AG09309 (cell line): Measurements from ENCODE around the gene RASL10A.

Experiments
- DNase-seq: peaks from one replicate; pipeline ENCODE4 v3.0.0-alpha.2; 2010; ENCODE audit warnings: low read depth
- H3K4me3 ChIP-seq: 2 replicates; pipeline ENCODE4 v1.5.1; 2011; ENCODE audit warnings: mild to moderate bottlenecking, low read depth, low read length, moderate library complexity; ENCODE audit not compliant: control insufficient read depth
- CTCF ChIP-seq: IDR thresholded peaks from 2 replicates; pipeline ENCODE4 v1.5.1; 2011; ENCODE audit warnings: mild to moderate bottlenecking, low read depth, low read length, inconsistent platforms; ENCODE audit not compliant: insufficient read depth, control insufficient read depth; ENCODE audit errors: missing control alignments

The RASL10A gene

DNA sequence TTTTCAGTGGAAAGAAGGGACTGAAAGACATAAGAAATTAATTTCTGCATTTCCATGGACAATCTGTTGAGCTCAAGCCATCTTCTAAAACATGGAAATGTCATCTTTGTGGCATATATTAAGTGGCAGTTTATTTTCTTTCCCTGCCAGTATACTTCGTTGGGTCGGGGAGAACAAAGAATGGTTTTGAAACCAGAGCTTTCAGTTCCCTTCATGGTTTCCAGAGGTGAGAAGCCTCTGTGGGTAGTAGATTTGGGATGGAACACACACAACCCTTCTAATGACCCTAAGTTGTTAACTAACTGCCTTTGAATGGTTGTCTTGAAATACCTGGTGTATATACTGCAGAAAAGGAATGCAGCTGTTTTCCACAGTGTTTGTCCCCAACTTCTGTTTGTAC is 26.7 kb downstream of the RASL10A start:
- DNase-seq: no peak
- TF ChIP-seq CTCF: no peak
- H3K4me3 ChIP-seq: no peak overlapping the region

GRCh38 chr22:29284196-29284595 is 31.3 kb downstream of the RASL10A start:
- no peak for TF ChIP-seq CTCF
- H3K4me3 ChIP-seq: no peak overlapping the region

DNA sequence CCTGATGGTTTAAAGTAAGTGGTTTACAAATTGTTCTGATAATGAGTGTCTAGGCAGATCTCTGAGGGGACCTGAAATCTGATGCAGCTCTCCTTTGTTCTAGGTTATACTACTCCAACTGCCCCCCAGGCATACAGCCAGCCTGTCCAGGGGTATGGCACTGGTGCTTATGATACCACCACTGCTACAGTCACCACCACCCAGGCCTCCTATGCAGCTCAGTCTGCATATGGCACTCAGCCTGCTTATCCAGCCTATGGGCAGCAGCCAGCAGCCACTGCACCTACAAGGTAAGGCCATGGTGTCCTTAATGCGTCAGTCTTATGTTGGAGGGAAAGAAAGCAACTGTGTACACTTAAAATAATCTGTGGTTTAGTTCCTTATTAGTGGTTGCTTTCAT is 37.6 kb downstream of the RASL10A start:
- no peak for TF ChIP-seq CTCF
- no peak overlapping the region for H3K4me3 ChIP-seq
- DNase-seq: no peak

More at GRCh38 chr22:29284196-29284595, 31.3 kb downstream of the RASL10A start:
- no peak for DNase-seq

DNA sequence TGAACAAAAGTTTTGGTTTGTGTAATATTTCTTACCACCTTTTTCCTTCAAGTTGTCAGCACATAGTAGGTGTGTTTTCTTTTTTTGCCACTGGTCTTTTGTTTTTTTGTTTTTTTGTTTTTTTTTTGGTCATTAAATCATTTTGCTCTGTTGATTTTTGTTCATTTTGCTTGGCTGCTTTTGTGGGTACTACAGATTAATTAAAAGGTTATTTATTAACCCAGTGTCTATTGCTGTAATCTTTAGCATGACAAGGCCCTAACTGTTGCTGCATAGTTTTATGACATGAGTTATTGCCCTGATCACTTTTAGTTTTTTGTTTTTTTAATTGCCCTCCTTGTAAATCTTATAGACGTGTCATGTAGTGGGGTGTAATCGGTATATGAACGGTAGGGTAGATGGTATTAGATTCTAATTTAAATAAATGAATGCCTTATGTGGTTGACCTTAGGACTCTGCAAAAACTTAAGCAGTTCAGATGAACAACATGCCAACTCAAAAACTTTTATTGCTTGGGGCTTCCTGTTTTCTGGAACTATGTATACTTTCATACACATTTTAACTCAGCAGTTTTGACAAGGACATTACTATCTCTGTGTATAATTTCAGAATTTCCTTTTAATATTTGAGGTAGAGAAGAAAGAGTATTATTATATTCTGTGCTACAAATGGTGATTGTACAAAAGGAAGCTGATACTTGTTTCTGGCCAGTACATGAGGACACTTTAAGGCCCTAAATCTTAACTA is 39.5 kb downstream of the RASL10A start:
- no peak for TF ChIP-seq CTCF
- H3K4me3 ChIP-seq: no peak overlapping the region
- DNase-seq: no peak

DNA sequence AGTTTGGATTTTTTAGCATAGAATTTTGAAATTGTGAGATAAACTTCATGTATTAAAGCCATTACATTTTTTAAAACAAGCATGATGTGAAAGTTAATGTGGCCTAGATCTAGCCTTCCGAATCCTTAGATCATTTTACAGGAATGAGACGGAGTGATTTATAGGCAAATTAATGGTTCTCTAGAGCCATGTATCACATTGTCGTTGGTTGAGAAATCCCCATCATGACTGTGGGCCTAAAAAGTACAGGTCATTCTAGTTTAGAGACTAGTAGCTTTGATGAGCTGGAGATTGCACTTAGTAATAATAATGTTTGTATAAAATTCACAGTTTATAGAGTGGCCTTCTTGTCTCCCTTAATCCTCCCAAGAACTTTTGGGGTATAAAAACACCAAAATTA is 40.3 kb downstream of the RASL10A start:
- no peak for DNase-seq
- TF ChIP-seq CTCF: no peak

DNA sequence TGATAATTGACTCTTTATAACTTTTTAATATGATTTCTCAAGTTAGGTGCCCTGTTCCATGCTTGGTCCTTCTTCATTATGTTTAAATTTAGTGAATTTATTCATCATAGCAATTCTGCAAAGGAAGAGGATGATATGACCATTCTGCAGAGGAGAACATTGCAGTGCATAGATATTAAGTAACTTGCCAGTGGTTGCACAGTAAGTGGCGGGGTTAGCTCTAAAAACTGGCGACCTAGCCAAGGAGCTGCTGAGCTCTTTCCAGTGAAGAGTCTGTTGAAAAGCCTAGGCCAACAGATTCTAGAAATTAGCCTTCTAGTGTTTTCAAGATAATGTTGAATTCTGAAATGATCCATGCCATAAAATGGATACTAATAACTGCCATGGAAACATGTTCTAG is 42.9 kb downstream of the RASL10A start:
- TF ChIP-seq CTCF: no peak
- DNase-seq: no peak

More for the DNA sequence above, 40.3 kb downstream of the RASL10A start:
- no peak overlapping the region for H3K4me3 ChIP-seq

More for the DNA sequence above, 42.9 kb downstream of the RASL10A start:
- no peak overlapping the region for H3K4me3 ChIP-seq
